Endometrial microvascular endothelial cells (primary cell): Measurements from ENCODE around the gene KRT27. TPM values are rescaled to one million over a fixed set of nuclear protein-coding genes. Genes with fewer than 3 reads are reported as not detected.
"Not testable (repeated sequence)": the region's sequence is repeated elsewhere in the genome, so short reads cannot be mapped to it uniquely, and the experiment has no call there.

Experiments used
- in situ Hi-C: cut with HindIII; loops from 2 replicates; pipeline ENCODE4 v1.10.0; 2017; ENCODE audit warnings: low sequenced_read_pairs, low pct_unique_long_range_greater_than_20kb; ENCODE audit errors: inconsistent ontology term
- total RNA-seq: library from RNA; depleted of rRNA; stranded (reverse); fragments of >200 nt; gene quantifications from one replicate; pipeline ENCODE4 v1.2.3, GENCODE V29; 2015; ENCODE audit errors: inconsistent ontology term

The KRT27 gene
- total RNA-seq = not detected

GRCh38 chr17:40782450-40782849 is at the start of gene KRT27:
Gene KRT27 (minus strand): TSS chr17:40782550. CDS start chr17:40782493, 57 bp downstream.
- in situ Hi-C loops = no loop called here

- in situ Hi-C loops = no loop called here
Observed at GRCh38 chr17:40830085-40830776, 47.9 kb upstream of the KRT27 start.

- in situ Hi-C loops = no loop called here
Observed at GRCh38 chr17:40828454-40829044, 46.2 kb upstream of the KRT27 start.

GRCh38 chr17:40827746-40828453 is 45.5 kb upstream of the KRT27 start:
- in situ Hi-C loops = no loop called here

GRCh38 chr17:40825599-40825998 is 43.2 kb upstream of the KRT27 start:
- in situ Hi-C loops = no loop called here

- in situ Hi-C loops = no loop called here
Observed at GRCh38 chr17:40824015-40824832, 41.9 kb upstream of the KRT27 start.

- in situ Hi-C loops = no loop called here
Observed at GRCh38 chr17:40822132-40822812, 39.9 kb upstream of the KRT27 start, which contains the start of gene KRT10. Gene KRT10 (minus strand): TSS chr17:40822614. CDS start chr17:40822585, 29 bp downstream.

- in situ Hi-C loops = no loop called here
Observed at GRCh38 chr17:40821536-40821935, 39.2 kb upstream of the KRT27 start.

- in situ Hi-C loops = no loop called here
Observed at GRCh38 chr17:40820228-40820838, 38.0 kb upstream of the KRT27 start.

- in situ Hi-C loops = no loop called here
Observed at GRCh38 chr17:40819528-40820125, 37.3 kb upstream of the KRT27 start.

GRCh38 chr17:40818733-40819527 is 36.6 kb upstream of the KRT27 start:
- in situ Hi-C loops = no loop called here

- in situ Hi-C loops = no loop called here
Observed at GRCh38 chr17:40818343-40818732, 36.0 kb upstream of the KRT27 start.

GRCh38 chr17:40817103-40817682 is 34.8 kb upstream of the KRT27 start:
- in situ Hi-C loops = no loop called here

- in situ Hi-C loops = no loop called here
Observed at GRCh38 chr17:40816569-40816968, 34.2 kb upstream of the KRT27 start.

GRCh38 chr17:40815381-40815780 is 33.0 kb upstream of the KRT27 start:
- in situ Hi-C loops = no loop called here

GRCh38 chr17:40814657-40815056 is 32.3 kb upstream of the KRT27 start:
- in situ Hi-C loops = not testable (repeated sequence)

- in situ Hi-C loops = no loop called here
Observed at GRCh38 chr17:40813804-40814203, 31.5 kb upstream of the KRT27 start.
